HG03469 (cell line): ENCODE results near the gene MED14.
"Not testable (repeated sequence)": the region's sequence is repeated elsewhere in the genome, so short reads cannot be mapped to it uniquely, and the experiment has no call there.

Source experiments
- ATAC-seq: cut with Tn5 transposase; IDR thresholded peaks from one replicate; pipeline ENCODE4 v1.9.1; 2021; ENCODE audit warnings: mild to moderate bottlenecking, moderate library complexity, moderate number of reproducible peaks; ENCODE audit not compliant: unreplicated experiment

Gene MED14

DNA sequence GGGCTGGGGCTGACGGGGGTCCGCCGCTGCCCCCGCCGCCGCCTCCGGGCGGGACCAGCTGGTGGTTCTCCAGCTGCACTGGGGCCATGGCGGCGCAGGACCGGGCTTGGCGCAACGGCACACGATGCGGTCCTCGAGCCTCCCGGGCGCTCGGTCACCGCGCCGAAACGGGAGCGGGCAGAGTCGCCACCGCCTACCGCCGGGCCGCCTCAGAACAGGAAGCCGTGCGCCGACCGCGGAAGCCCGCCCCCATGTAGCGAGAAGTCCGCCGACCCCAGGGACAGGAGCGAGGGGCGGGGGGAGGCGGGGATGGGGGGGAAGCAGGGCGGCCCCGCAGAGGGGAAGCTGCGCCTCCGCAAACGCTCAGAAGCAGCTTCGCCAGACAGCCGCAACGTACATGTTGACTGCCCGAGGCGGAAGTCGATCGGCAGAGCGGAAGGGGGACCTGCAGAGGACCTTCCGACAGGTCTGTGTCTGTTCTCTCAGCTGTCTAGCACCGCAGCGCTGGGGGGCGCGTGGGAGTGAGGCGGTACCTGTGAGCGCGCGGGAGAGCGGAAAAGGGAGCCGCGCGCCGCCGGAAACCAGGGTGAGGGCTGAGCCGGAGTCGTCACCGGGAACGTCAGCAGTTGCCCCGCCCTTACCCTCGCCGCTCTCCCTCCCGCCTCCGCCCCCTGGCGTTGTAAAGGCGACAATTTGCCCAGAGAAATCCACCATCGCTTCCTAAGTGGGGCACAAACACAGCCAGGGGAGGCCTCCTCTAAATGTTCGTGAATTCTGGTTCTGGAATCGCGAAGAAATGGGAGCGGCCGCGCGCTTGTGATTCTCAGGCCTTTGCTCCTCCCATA is at the start of gene MED14:
Gene MED14 (minus strand): TSS at position 218 of the 845 bp plus-strand sequence. CDS start 130 bp downstream, at position 88.
- ATAC-seq = peak; percentile 76

DNA sequence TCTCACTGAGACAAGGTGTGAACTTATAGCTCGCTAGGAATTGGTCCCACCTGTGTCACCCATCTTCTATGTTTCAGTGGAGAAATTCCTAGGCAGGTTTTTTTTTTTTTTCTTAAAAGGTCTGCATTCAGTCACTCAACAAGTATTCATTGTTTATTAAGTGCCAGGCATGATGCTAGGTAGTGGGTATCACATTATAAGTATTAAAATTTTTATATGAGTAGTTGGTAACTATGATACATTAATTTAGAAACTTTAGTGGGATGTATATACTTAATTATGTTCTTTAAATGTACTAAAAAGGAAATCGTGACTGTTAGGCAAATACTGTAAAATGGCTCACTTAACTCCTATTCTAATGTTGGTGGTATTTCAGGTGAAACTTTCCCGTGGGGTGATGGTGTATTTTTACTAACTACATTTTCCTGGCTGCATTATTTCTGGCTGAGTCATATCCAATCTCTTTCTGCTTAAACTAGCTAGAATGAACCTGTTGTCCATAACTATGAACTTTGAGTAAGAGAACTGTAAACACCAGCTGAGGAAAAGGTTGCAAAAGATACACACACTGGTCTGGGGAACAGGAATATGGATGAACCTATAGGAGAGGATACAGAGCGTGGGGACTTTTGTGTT is 49.3 kb upstream of the MED14 start:
- no peak for ATAC-seq

DNA sequence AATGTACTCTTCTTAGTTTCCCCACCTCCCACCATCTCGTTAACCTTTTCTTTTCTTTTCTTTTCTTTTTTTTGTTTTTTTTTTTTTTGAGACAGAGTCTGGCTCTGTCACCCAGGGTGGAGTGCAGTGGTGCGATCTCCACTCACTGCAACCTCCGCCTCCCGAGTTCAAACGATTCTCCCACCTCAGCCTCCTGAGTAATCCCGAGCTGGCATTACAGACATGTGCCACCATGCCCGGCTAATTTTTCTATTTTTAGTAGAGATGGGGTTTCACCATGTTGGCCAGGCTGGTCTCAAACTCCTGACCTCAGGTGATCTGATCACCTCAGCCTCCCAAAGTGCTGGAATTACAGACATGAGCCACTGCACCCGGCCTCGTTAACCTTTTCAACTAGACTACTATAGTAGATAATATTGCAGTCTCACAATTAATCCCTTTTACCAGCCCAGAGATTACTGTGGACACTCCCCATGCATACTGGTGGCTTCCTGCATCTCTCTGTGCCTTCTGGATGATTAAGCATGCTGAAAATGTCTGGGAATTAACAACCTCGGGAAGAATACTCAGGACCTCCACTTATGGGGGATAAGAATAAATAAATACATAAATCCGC is 47.4 kb upstream of the MED14 start:
- ATAC-seq = not testable (repeated sequence)

DNA sequence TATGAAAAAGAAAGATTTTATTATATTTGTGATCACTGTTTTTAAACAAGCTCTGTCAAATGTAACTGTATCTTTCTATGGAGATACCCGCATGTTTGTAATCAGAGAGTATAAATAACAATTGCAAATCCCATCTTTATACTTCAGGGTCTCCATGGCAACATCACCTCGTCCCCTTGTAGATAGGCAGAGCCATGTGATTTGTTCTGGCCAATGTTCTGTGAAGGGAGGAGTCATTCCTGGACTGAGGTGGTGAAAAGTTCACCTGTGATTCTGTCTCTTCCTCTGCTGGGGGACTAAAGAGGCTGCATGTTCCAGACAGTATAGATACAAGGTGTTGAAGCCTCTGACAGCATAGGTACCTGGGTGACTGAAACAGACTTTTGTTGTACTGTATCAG is 45.6 kb upstream of the MED14 start:
- ATAC-seq = no peak

DNA sequence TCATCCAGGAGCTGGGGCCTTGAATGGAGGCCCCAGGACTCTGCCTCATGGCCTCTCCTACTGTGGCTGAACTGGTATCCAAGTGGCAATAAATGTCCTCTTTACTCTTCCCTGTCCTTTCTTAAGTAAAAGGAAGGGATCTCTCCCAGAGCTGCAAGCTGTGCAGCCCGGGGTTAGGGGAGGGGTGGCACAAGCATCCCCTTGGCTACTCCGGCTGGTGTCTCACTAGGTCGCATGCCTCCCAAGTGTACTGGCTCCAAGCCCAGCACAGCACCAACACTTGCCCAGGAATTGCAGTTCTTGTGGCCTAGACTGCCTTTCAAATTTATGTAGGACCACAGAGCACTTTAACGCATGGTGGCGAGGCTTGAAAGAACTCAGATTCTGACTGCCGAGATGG is 44.7 kb upstream of the MED14 start:
- no peak for ATAC-seq

DNA sequence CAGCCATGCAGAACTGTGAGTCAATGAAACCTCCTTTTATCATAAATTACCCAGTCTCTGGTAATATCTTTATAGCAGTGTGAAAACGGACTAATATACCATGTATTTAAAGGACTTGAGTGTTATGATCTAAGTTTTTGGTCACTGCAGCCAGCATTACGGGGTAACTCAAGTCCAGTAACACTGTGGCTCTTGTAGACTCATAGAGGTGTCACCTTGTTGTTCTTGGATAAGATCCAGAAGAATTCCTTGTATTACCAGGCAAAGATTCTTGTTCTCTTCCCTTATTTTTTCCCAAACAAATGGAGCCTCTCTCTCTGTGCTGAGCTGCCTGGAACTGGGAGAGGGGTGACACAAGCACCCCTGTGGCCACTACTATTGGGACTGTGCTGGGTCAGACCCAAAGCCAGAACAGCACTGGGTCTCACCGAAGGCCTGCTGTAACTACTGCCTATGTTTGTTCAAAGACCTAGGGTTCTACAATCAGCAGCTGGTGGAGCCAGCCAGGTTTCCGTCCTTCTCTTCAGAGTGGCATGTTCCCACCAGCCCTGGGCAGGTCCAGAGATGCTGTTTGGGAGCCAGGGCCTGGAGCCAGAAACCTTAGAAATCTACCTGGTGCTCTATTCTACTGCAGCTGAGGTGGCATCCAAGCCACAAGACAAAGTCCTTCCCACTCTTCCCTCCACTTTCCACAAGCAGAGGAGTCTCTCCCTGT is 43.7 kb upstream of the MED14 start:
- no peak for ATAC-seq

DNA sequence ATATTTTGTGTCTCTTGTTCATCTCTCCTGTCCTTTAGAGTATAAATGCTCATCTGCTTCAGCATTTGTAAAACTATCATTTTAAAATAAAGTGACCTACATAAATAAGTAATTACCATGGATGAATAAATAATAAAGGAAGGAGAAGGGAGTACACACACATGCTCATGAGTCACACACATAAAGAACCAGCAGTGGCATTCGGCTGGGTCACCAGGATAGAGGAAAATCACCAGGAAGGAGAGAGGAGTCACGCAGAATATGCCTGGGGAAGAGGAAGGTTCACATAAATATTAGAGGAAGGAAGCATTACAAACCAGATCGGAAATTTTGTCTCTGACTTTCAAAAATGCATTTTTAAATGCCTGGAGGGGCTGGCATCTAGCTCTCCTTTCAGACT is 38.5 kb upstream of the MED14 start:
- ATAC-seq = no peak

DNA sequence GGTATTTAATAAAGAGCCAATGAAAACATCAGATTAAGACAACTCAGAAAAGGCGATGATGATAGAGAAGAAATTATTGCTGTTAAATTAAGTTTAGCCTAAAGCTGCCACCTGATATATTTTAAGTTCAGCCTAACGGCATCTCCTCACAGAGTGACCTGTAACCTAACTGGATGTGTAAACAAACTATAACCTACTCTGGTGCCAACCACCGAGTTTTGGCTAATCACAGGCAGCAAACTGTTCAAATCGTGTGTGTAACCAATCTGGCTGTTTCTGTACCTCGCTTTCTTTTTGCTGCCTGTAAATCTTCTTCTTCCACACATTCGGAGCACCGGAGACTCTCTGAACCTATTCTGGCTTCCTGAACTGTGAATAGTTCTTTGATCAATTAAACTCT is 37.8 kb upstream of the MED14 start:
- ATAC-seq = no peak

DNA sequence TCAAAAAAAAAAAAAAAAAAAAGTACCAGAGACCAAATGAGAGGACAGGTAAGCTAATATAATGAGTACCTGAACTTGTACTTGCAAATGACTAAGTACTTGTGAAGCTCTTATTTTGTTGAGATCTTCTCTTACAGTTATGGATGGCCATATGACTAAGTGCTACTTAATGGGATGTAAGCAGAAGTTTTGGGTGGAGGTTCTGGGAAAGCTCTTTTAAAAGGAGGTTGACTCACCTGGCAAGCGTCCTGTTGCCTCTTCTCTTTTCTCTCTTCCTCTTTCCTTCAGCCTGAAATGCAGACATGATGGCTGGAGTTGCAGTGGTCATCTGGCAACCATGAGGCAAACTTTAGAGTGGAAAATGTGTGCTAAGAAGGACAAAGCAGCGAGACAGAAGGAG is 36.9 kb upstream of the MED14 start:
- ATAC-seq = no peak

DNA sequence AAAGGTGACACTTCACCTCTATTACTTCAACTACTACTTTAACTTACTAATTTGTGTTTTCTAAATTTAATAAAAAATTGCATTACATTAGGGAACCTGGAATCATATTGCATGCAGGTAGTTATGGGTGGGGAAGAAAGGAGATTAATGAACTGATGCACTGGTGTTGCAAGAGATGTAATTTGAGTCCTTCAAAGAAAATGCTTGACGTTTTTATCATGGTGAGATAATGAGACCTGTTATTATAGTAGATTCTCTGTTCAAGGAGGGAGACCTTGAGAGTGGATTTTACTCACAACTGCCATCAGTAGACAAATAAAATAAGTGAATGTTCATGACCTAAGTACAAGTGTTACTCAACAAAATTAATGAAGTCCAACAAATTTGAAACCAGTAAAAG is 26.4 kb upstream of the MED14 start:
- no peak for ATAC-seq

DNA sequence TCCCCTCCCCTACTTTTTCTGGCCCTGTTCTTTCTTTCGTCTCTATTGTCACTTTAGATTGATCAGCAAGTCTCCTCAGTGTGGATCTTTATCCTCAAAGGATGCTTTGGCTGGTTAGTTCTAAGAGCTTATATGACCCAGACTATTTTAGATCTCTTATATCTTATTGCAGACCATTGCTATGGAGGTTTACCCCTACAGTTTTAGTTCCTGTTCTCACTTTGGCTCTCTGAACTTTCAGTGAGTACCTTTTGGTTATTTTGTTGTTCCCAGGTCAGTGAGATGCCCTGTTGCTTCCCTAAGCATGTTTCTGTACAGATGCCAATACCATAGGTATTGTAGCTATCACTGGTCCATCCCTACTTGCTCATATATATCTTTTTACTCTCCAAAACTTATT is 24.0 kb upstream of the MED14 start:
- no peak for ATAC-seq

DNA sequence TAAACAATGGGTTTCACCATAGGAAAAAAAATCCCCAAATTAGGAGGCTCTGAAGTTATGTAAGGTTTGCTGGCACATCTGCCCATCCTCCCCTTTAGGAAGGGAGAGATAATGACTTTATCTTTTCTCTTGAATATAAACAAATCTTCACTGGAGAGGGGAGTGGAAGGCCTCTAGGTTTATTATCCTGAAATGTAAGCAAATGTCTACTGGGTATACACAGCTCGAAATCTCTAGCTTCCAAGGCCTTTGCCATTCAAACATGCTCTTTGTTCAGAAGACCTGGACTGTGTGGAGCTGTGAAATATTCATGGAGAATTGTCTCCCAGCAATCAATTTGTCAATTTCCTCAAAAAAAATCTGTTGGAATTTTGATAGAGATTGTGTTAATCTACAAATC is 21.7 kb upstream of the MED14 start:
- no peak for ATAC-seq

DNA sequence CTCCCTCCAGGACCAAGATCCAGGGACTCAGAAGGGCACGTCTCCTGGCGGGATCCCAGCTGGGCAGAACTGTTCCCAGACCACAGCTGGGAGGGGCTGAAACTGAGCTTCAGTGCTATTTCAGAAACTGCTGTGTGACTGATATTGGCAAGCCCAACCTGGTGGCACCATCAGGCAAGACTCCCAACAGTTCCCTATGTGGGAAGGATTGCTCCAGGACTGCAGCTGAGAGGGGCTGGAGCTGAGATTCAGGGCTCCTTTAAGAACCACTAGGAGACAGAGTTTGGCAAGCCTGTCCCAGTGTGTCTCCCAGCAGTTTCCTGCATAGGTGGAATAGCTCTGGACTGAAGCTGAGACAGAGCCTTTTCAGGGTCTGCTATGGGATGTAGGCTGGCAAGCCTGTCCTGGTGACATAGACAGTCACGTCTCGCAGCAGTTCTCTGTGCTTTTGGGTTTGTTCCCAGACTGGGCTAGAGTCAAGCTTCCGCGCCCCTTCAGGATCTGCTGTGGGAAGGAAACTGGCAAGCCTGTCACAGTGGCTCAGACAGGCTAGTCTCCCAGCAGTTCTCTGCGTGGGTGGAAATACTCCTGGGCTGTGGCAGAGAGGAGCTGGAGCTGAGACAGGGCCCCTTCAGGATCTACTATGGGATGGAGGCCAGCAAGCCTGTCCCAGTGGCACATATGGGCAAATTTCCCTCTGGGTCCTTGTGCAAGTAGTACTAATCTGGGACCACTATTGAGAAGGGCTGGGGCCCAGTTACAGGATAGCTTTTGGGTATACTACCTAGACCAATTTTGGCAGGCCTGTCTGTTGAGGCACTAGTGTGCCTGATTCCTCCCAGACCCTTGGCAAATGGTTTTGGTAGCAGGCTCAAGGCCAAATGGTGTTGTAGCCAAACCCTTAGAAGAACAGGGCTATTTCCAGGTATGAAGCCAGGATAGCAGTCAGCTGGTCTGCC is 20.2 kb upstream of the MED14 start:
- no peak for ATAC-seq

DNA sequence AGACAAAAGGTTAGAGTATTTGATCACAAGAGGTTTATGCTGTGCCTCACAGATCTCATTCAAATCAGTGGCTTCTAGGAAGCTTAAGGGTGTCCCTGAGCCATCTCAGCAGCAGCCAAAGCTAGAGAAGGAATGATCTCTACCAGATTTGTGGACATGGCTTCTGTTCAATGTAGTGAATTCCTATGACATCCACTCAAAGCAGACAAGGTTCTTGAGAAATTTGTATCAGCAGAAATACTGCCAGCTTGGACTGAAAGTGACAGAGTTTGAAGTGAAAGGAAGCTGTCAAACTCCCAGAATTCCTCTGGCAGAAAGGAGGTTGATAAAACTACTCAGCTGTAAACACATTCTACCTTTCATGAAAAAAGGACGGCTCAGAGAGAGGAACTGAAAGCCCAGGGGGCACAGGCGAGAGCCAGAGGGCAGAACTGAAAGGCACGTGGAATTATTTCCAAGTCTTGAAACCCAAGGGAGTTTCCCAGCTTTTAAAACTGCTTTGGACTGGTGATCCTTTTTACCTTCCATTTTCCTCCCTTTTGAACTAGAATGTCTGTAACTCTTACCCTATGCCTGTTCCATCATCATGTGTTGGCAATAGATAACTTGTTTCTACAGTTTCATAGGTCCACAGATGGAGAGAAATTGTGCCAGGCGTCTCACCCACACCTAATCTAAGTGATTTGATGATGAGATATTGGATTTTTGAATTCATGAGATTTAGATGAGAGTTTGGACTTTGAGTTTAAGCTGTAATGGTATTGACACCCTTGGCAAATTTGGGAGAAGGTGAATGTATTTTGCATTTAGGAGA is 14.5 kb upstream of the MED14 start:
- ATAC-seq = no peak

DNA sequence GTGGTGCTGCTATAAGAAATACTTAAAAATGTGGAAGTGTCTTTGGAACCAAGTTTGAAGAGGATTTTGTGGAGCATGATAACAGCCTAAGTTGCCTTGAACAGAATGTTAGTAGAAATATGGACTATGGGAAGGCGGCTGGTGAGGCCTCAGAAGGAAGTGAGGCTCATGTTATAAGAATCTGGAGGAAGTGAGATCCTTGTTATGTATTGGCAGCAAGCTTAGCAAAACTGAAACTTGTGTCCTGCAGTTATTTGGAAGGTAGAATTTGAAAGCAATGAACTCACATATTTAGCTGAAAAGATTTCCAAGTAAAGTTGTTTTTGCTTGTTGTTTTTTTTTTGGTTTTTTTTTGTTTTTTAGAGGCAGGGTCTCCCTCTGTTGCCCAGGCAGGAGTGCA is 13.6 kb upstream of the MED14 start:
- no peak for ATAC-seq

DNA sequence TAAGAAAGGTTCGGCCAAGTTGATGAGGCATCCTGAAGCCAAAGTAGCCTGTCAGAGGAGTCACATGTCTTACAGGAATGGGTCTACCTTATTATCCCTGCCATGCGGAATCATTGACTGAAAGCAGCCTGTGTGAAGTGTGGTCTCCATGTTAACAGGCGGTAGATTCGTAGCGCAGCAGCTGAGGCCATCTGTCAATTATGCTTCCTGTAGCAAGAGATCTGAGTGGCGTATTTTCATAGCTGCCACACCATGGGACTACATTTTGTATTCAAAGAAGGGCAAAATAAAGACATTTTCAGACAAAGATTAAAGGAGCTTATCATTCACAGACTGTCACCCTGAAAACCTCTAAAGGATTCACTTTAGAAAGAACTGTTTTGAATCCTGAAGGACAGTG is 11.2 kb upstream of the MED14 start:
- no peak for ATAC-seq

DNA sequence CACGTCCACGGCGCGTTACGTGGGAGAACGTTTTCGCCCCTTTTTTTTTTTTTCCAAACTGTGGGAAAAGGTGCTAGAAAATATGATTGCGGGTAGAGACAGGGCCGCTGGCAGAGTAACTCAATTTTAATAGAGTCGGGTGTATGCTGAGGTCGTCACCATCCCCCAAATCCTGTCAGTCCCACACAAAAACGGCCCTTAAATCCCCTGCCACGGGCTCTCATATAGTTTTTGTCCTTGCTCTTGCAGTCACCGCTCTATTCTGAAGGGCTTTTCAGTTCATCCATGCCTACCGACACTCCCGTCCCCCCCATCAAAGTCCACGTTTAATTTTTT is 796 bp upstream of the MED14 start:
- no peak for ATAC-seq

DNA sequence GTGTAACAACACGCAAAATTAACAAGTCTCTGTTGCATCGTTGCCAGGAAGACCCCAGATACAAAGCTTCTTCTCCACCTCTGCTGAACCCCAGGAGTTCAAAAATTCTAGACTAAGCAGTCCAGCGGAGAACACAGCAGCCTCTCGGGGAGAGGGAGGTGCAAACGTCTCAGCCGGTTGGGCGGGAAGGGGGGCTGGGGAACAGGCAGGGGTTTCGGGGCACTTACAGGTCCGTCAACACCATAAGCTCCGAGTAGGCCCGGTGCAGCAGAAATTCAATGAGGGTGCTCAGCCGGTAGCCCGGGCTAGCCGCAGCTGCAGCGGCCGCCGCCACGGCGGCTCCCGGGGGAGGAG is 394 bp downstream of the MED14 start:
- ATAC-seq = no peak

DNA sequence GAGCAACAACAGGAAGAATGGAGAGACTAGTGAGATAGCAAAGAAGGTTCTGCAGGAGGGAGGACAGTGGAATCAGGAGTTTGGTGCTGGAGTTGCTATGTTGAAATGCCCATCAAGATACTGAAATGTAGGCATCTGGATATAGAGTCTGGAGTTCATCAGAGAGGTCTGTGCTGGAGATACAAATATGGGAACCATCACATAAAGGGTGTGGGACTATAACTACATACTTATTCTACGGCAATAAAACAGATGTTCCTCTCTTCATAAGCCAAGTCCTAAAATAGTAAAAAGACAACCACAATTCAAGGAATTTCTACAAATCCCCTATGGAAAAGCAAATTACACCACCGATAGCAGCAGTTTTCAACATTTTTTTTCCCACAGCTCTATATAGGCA is 1.6 kb downstream of the MED14 start:
- no peak for ATAC-seq

DNA sequence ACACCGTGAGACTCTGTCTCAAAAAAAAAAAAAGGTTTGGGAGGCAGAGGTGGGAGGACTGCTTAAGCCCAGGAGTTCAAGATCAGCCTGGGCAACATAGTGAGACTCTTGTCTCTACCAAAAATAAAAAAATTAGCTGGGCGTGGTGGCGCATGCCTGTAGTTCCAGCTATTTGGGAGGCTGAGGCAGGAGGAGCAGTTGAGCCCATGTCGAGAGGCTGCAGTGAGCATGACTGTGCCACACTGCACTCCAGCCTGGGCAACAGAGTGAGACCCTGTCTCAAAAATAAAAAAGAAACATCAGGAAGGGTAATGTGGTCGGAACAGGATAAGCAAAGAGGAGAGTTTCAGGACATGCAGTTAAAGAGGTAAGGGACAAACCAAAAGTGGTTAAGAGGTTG is 2.8 kb downstream of the MED14 start:
- ATAC-seq = not testable (repeated sequence)
